HG03521 (cell line): ENCODE data around the gene WDR4.
"Not testable (repeated sequence)": the region's sequence is repeated elsewhere in the genome, so short reads cannot be mapped to it uniquely, and the experiment has no call there.

ENCODE experiments used
- ATAC-seq: cut with Tn5 transposase; IDR thresholded peaks from one replicate; pipeline ENCODE4 v1.9.1; 2021; ENCODE audit warnings: mild to moderate bottlenecking, moderate library complexity; ENCODE audit not compliant: unreplicated experiment

WDR4 gene

DNA sequence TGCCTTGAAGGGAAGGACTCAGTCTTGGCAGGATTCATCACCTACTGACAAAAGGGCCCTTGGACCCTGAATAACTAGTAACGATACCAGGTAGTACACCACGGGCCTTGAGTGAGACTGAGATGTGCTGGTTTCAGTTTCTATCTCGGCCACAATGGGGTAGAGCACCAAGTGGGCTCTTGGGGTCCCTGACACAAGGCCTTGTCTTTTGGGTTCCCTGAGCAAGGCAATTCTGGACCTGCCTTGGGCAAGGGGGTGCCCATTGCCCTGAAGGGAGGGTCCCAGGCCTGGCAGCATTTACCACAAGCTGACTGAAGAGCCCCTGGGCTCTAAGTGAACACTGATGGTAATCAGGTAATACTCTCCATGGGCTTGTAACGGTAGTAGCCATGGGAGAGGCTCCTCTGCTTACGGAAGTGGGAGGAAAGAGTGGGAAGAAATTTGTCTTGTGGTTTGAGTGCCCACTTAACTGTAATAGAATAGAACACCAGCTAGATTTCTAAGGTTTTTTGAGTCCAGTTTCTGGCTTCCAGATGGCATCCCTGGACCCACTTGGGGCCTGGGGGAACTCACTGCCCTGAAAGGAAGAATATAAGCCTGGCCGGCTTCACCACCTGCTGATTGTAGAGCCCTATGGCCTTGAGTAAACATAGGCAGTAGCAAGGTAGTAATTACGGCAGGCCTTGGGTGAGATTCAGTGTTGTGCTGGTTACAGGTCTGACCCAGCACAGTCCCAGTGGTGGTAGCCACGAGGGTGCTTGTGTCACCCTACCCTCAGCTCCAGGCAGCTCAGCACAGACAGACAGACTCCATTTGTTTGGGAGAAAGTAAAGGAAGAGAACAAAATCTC lies 58.5 kb downstream of the WDR4 start:
- ATAC-seq, result no peak

GRCh38 chr21:42819861-42820615 lies 59.3 kb downstream of the WDR4 start:
- no peak for ATAC-seq

DNA sequence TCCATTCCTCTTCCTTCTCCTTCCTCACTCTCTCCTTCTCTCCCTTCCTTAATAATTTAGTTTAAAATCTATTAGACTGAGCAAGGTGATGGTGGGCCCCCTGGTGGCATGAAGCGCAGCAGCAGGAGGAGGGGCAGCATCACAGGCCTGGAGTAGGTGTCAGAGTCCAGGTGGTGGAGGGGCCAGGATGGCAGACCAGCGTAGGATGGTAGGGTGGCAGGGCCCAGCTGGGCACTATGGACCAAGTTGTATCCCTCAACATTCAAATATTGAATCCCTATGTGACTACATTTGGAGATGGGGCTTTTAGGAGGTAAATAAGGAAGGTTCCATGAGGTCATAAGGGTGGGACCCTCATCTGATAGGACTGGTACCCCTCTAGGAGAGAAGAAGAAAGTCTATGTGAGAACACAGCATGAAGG lies 61.0 kb downstream of the WDR4 start:
- ATAC-seq, result no peak

DNA sequence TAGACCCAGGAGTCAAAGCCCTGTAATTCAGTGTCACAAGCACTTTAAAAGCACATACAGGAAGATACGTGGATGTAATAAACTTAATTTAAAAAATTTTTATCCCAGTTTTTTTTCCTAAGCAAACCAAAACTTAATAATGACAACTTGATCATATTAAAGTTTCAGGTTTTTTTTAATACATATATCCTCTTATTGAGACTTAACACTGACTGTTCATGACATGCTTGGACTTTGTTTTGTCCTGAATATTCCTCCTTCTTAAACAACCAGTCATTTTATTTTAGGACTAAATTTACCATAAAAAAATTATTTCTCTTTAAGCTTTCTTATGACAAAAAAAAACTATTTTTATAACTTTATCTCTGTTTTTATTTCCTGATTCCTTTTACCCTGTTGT lies 64.1 kb downstream of the WDR4 start:
- no peak for ATAC-seq

DNA sequence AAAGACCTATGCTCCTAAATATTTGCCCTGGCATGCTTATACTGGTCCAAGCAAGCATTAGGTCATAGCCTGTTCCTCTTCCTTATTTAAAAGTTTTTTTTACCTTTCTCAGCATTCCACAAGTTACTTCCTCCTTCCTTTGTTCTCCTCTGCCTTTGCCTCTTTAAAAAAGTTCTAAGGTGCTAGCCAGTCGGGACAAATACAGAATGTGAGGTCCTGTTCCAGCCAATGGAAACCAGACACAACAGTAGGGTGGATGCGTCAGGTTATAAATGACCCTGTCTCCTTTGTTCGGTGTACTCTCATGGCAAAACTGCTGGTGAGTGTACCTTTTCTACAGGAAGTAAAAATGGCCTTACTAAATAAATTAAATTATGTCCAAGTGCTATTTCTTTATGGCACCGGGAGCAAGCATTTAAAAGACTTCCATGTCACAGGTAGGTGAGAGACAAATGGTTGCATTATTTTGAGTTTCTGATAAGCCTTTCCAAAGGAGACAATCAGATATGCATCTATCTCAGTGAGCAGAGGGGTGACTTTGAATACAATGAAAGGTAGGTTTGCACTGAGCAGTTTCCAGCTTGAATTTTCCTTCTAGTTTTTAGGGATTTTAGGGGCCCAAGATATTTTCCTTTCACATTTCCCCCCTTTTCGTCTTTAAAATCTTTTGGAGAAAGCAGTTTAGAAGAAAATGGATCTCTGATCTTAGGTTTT lies 66.7 kb downstream of the WDR4 start:
- ATAC-seq, result not testable (repeated sequence)

GRCh38 chr21:42811960-42812359 lies 67.4 kb downstream of the WDR4 start:
- no peak for ATAC-seq

DNA sequence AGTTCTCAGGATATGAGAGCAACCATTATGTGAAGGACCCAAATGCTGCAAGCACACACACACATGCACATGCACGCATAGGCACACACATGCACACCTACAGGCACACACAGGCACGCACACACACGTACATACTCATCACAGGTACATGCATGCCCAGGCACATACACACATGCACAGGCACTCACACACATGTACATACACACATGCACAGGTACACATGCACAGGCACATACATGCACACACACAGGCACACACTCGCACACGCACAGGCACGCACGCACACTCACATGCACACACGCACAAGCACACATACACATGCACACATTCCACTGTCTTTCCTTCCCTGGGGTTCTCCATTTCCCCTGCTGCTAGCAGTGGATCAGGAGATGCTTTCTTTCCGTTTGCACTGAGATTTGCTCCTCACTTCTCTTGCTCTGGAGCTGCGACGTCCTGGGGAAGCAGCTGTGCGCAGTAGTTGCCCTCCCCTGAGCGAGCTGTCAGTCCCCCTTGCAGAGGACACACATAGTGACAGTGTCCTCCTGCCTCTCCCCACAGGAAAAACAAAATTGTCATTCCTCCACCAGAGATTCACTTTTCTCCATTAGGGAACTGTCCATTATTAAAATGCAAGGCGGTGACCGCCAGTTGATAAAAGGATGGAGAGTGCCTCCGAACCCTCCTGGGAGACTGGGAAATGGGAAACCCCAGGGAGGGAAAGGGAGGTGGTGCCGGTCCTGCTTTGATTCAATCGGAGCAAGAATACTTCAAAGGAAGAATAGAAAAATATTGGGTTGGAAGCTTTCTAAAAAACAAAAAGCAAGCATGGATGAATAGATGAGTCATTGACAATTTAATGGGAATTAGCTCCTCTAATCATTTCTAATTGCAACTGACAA lies 69.5 kb downstream of the WDR4 start:
- no peak for ATAC-seq

DNA sequence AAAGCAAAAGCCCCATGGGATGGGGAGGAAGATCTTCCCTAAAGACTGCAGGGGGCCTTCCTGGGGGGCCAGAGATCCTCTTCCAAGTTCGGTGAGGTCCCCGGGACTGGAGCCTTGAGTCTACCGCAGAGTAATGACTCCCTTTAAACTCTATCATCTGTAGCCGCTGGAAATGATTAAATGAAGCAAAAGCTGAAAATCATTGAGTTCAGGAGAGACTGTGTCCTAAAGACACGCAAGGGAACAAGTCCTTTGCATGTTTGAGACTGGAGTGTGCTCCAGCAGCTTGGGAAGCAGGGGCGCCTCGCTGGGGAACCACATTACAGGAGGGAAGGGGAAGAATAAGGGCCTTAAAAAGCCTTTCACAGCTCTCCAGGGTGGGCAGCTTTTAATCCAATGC lies 70.2 kb downstream of the WDR4 start:
- ATAC-seq, result no peak

- ATAC-seq, result no peak
Measured at GRCh38 chr21:42807938-42808613, 71.3 kb downstream of the WDR4 start.

DNA sequence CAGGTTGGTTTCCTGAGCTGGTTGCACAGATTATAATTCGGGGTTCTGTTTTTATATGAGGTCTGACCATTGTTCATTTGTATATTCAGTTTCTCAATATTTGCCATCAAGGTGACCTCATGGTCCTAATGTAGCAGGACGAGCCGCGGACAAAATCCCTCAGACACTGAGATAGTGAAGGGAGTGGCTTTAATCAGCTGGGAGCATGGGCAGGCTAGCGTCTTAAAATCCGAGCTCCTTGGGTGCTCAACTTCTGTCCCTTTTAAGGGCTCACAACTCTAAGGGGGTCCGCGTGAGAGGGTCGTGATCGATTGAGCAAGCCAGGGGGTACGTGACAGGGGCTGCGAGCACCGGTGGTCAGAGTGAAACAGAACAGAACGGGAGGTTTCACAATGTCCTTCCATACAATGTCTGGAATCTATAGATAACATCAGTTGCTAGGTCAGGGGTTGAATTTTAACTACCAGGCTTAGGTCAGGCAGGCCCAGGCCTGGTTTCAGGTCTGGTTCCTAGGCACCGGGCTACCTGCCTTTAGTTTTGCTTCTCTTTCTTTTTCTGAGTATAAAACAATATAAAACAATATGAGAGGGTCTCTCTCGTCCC lies 71.9 kb downstream of the WDR4 start:
- ATAC-seq, result not testable (repeated sequence)

GRCh38 chr21:42806509-42807140 lies 72.7 kb downstream of the WDR4 start:
- no peak for ATAC-seq

GRCh38 chr21:42801616-42802015 lies 77.7 kb downstream of the WDR4 start:
- ATAC-seq, result not testable (repeated sequence)

DNA sequence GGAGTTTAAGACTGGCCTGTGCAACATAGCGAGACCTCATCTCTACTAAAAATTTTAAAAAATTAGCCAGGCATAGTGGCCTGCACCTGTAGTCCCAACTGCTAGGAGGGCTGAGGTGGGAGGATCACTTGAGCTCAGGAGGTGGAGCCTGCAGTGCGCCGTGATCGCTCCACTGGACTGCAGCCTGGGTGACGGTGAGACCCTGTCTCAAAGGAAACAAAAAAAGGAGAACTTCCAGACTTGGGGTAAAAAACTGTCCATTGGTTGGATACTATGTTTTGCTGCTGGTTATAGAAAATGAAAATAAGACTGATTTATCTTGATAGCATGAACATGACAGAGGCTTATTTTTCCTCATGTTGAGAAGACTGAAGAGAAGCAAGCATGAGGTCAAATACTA lies 79.4 kb downstream of the WDR4 start:
- ATAC-seq, result no peak

DNA sequence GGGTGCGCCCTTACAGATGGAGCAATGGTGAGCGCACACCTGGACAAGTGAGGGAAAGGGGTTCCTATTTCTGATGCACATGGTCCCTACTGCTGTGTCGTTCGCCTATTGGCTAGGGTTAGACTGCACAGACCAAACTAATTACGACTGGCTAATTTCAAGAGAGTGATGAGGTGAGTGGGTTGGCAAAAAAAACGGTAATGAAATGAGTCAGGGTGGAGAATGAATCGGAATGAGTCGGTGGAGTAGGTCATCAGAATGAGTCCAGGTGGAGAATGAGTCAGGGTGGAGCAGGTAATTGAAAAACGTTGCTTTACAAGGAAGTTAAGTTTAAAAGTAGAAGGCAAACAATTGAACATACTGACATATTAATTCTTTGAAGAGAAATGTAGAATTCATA lies 79.8 kb downstream of the WDR4 start:
- ATAC-seq, result no peak
